WTC11 (cell line): ENCODE measurements around the gene C1orf146. TPM values are rescaled to one million over a fixed set of nuclear protein-coding genes. Genes with fewer than 3 reads are reported as not detected.

Experiments used
- ATAC-seq: fragments of 200-7000 bp; cut with Tn5 transposase; 2 replicates; pipeline ENCODE4 v1.10.0; 2021; ENCODE audit warnings: mild to moderate bottlenecking, moderate library complexity
- CTCF ChIA-PET: fragments of 300-600 bp; sonication (Branson Sonifier 250); formaldehyde crosslinking; loops from one replicate; lab custom pipeline; 2021; ENCODE audit warnings: antibody characterized with exemption; lab: Charles Lee
- POLR2A ChIA-PET: fragments of 350-600 bp; sonication (Branson Sonifier 250); formaldehyde crosslinking; loops from one replicate; lab custom pipeline; 2021; ENCODE audit warnings: antibody characterized with exemption; lab: Charles Lee
- DNase-seq: peaks from one replicate; pipeline ENCODE4 v3.0.0; 2021; ENCODE audit warnings: low spot score
- H3K27ac Mint-ChIP-seq: 2 replicates; pipeline ENCODE4 v1.8.0; 2021; ENCODE audit warnings: mixed read lengths
- H3K27me3 Mint-ChIP-seq: 2 replicates; pipeline ENCODE4 v1.8.0; 2021; ENCODE audit warnings: low read depth, mild to moderate bottlenecking, moderate library complexity, mixed read lengths
- H3K36me3 Mint-ChIP-seq: 2 replicates; pipeline ENCODE4 v1.8.0; 2021; ENCODE audit warnings: mixed read lengths
- H3K4me1 Mint-ChIP-seq: 2 replicates; pipeline ENCODE4 v1.8.0; 2022; ENCODE audit warnings: mixed read lengths
- H3K4me3 Mint-ChIP-seq: 2 replicates; pipeline ENCODE4 v1.8.0; 2021; ENCODE audit warnings: mild to moderate bottlenecking, moderate library complexity, mixed read lengths
- H3K9me3 Mint-ChIP-seq: 2 replicates; pipeline ENCODE4 v1.8.0; 2021; ENCODE audit warnings: mixed read lengths
- AR ChIP-seq: fragments of 250-450 bp; sonication (Bioruptor Pico); IDR thresholded peaks from 2 replicates; pipeline ENCODE4 v1.9.0; 2021; ENCODE audit warnings: mild to moderate bottlenecking
- ATF6 ChIP-seq: sonication (generic); formaldehyde crosslinking; IDR thresholded peaks from 2 replicates; pipeline ENCODE4 v1.8.1; 2023; ENCODE audit warnings: mild to moderate bottlenecking, missing genetic modification reagents
- CBFB ChIP-seq: sonication (generic); formaldehyde crosslinking; IDR thresholded peaks from 2 replicates; pipeline ENCODE4 v1.8.1; 2022; ENCODE audit warnings: mild to moderate bottlenecking, low read depth, missing genetic modification reagents
- CREM ChIP-seq: sonication (generic); formaldehyde crosslinking; IDR thresholded peaks from 2 replicates; pipeline ENCODE4 v1.8.1; 2022; ENCODE audit warnings: mild to moderate bottlenecking, missing genetic modification reagents, moderate library complexity
- ELF4 ChIP-seq: sonication (generic); formaldehyde crosslinking; IDR thresholded peaks from 2 replicates; pipeline ENCODE4 v1.8.1; 2022; ENCODE audit warnings: low read depth, mild to moderate bottlenecking, moderate library complexity, missing genetic modification reagents
- EMX1 ChIP-seq: fragments of 250-450 bp; sonication (Bioruptor Pico); IDR thresholded peaks from 2 replicates; pipeline ENCODE4 v1.8.0; 2021; ENCODE audit warnings: mild to moderate bottlenecking
- ETV6 ChIP-seq: sonication (generic); formaldehyde crosslinking; IDR thresholded peaks from 2 replicates; pipeline ENCODE4 v1.8.1; 2022; ENCODE audit warnings: mild to moderate bottlenecking, missing genetic modification reagents
- FOXP1 ChIP-seq: sonication (generic); formaldehyde crosslinking; IDR thresholded peaks from 2 replicates; pipeline ENCODE4 v1.8.0; 2022; ENCODE audit warnings: missing genetic modification reagents, mild to moderate bottlenecking, moderate library complexity, borderline replicate concordance
- GTF2I ChIP-seq: fragments of 250-450 bp; sonication (Bioruptor Pico); conservative IDR thresholded peaks from 2 replicates; pipeline ENCODE4 v1.4.0; 2021; ENCODE audit warnings: mild to moderate bottlenecking
- MXD4 ChIP-seq: fragments of 250-450 bp; sonication (Bioruptor Pico); IDR thresholded peaks from 2 replicates; pipeline ENCODE4 v1.8.0; 2021; ENCODE audit warnings: mild to moderate bottlenecking, moderate library complexity, borderline replicate concordance
- NFATC4 ChIP-seq: fragments of 250-450 bp; sonication (Bioruptor Pico); IDR thresholded peaks from 2 replicates; pipeline ENCODE4 v1.9.0; 2021; ENCODE audit warnings: mild to moderate bottlenecking
- SOX15 ChIP-seq: fragments of 250-450 bp; sonication (Bioruptor Pico); IDR thresholded peaks from 2 replicates; pipeline ENCODE4 v1.9.0; 2021; ENCODE audit warnings: mild to moderate bottlenecking
- TEAD4 ChIP-seq: sonication (generic); formaldehyde crosslinking; IDR thresholded peaks from 2 replicates; pipeline ENCODE4 v1.8.0; 2022; ENCODE audit warnings: mild to moderate bottlenecking, missing genetic modification reagents
- USF2 ChIP-seq: sonication (generic); formaldehyde crosslinking; IDR thresholded peaks from 2 replicates; pipeline ENCODE4 v1.8.1; 2023; ENCODE audit warnings: mild to moderate bottlenecking, missing genetic modification reagents, moderate library complexity
- ZNF263 ChIP-seq: sonication (generic); formaldehyde crosslinking; IDR thresholded peaks from 2 replicates; pipeline ENCODE4 v1.8.1; 2022; ENCODE audit warnings: low read depth, mild to moderate bottlenecking, moderate library complexity, missing genetic modification reagents
- ZNF512 ChIP-seq: sonication (generic); formaldehyde crosslinking; IDR thresholded peaks from 2 replicates; pipeline ENCODE4 v1.8.1; 2022; ENCODE audit warnings: missing genetic modification reagents, borderline replicate concordance
- ZNF671 ChIP-seq: fragments of 250-450 bp; sonication (Bioruptor Pico); IDR thresholded peaks from 2 replicates; pipeline ENCODE4 v1.8.0; 2021; ENCODE audit warnings: mild to moderate bottlenecking
- total RNA-seq: library from RNA; stranded (reverse); gene quantifications from 3 replicates; pipeline ENCODE4 v1.2.3, GENCODE V29; 2021
- TF ChIP-seq, protein P1 (sequence below): sonication (generic); formaldehyde crosslinking; IDR thresholded peaks from 2 replicates; pipeline ENCODE4 v1.8.1; 2023; ENCODE audit warnings: mild to moderate bottlenecking, missing genetic modification reagents, moderate library complexity
- TF ChIP-seq, protein P2 (sequence below): sonication (generic); formaldehyde crosslinking; IDR thresholded peaks from 2 replicates; pipeline ENCODE4 v1.8.1; 2022; ENCODE audit warnings: mild to moderate bottlenecking, moderate library complexity, missing genetic modification reagents
- TF ChIP-seq, protein P3 (sequence below): sonication (generic); formaldehyde crosslinking; IDR thresholded peaks from 2 replicates; pipeline ENCODE4 v1.8.0; 2022; ENCODE audit warnings: mild to moderate bottlenecking, missing genetic modification reagents
- TF ChIP-seq, protein P4 (sequence below): sonication (generic); formaldehyde crosslinking; IDR thresholded peaks from 2 replicates; pipeline ENCODE4 v1.8.1; 2023; ENCODE audit warnings: mild to moderate bottlenecking, missing genetic modification reagents, borderline replicate concordance

The C1orf146 gene
- total RNA-seq, 1 experiment from 2014 or later: not detected

- Mint-ChIP-seq H3K27ac (no peak overlapping the region), H3K36me3 (no peaks in the 10 kb centered on the region), H3K27me3 (no peaks in the 10 kb centered on the region), H3K9me3 (no peaks in the 10 kb centered on the region), H3K4me1 (no peaks in the 10 kb centered on the region), H3K4me3 (no peak overlapping the region)
- POLR2A ChIA-PET: no interaction called here
- CTCF ChIA-PET: no interaction called here
- ATAC-seq (no peak), DNase-seq (no peak)
- TF ChIP-seq EMX1 (no peak), TEAD4 (CRISPR knock-in tag) (no peak), ZNF512 (CRISPR knock-in tag) (no peak), GTF2I (CRISPR knock-in tag) (no peak), SOX15 (CRISPR knock-in tag) (no peak), FOXP1 (CRISPR knock-in tag) (no peak), CBFB (CRISPR knock-in tag) (no peak), AR (CRISPR knock-in tag) (no peak), USF2 (CRISPR knock-in tag) (no peak), ZNF671 (CRISPR knock-in tag) (no peak), MXD4 (CRISPR knock-in tag) (no peak), ETV6 (CRISPR knock-in tag) (no peak), CREM (CRISPR knock-in tag) (no peak)
- TF ChIP-seq, protein P1, sequence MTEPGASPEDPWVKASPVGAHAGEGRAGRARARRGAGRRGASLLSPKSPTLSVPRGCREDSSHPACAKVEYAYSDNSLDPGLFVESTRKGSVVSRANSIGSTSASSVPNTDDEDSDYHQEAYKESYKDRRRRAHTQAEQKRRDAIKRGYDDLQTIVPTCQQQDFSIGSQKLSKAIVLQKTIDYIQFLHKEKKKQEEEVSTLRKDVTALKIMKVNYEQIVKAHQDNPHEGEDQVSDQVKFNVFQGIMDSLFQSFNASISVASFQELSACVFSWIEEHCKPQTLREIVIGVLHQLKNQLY (CRISPR knock-in tag): no peak
- TF ChIP-seq, protein P2, sequence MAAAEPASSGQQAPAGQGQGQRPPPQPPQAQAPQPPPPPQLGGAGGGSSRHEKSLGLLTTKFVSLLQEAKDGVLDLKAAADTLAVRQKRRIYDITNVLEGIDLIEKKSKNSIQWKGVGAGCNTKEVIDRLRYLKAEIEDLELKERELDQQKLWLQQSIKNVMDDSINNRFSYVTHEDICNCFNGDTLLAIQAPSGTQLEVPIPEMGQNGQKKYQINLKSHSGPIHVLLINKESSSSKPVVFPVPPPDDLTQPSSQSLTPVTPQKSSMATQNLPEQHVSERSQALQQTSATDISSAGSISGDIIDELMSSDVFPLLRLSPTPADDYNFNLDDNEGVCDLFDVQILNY: no peak
- TF ChIP-seq, protein P3, sequence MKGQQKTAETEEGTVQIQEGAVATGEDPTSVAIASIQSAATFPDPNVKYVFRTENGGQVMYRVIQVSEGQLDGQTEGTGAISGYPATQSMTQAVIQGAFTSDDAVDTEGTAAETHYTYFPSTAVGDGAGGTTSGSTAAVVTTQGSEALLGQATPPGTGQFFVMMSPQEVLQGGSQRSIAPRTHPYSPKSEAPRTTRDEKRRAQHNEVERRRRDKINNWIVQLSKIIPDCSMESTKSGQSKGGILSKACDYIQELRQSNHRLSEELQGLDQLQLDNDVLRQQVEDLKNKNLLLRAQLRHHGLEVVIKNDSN (CRISPR knock-in tag): no peak
- TF ChIP-seq, all 79 proteins: peak for 0
Observed at GRCh38 chr1:92168657-92169056, 49.1 kb upstream of the C1orf146 start.

DNA sequence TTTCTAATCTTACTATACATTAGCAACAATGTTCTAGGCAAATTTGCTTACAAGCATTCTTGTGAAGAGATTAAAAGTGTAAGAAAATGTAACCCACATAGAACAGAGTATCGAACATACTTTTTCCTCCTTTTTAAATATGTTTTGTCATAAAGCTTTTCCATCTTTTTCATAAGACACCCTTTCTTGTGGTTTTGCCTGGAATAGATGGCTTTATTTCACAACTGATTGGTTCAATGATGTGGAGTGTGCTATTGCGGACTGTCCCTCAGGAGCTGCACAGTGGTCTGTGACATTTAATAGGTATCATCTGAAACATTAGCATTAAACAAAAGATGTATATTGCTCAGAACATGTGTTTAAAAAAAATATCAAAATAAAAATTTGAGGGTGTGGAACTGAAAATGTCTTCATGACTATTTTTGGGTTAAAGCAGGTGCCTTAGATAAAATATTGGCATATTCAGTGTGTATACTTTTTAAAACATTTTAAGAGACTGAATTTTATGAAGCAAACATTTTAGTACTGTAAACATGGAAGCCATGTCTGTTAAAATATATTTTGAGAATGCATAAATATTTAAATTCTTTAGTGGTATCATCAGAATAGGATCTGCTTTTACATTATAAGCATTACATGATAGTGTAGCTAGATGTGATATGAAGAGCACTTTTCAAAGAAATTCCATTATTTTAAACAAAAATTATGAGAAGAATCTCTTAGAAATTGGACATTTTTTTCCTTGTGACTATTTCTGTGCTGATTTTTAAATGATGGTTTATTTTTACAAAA lies 48.3 kb upstream of the C1orf146 start:
- Mint-ChIP-seq H3K4me1 (peaks cover 4% of the 10 kb centered on the region; the same call in 1 of the 2 replicates), H3K36me3 (no peaks in the 10 kb centered on the region), H3K4me3 (no peak overlapping the region), H3K27me3 (no peaks in the 10 kb centered on the region), H3K27ac (no peak overlapping the region), H3K9me3 (no peaks in the 10 kb centered on the region)
- POLR2A ChIA-PET: no interaction called here
- CTCF ChIA-PET: no interaction called here
- DNase-seq (no peak), ATAC-seq (no peak)
- TF ChIP-seq ZNF263 (CRISPR knock-in tag): no peak
- TF ChIP-seq NFATC4 (CRISPR knock-in tag): no peak
- TF ChIP-seq ELF4 (CRISPR knock-in tag): no peak
- TF ChIP-seq ATF6 (CRISPR knock-in tag): no peak
- TF ChIP-seq, protein P4, sequence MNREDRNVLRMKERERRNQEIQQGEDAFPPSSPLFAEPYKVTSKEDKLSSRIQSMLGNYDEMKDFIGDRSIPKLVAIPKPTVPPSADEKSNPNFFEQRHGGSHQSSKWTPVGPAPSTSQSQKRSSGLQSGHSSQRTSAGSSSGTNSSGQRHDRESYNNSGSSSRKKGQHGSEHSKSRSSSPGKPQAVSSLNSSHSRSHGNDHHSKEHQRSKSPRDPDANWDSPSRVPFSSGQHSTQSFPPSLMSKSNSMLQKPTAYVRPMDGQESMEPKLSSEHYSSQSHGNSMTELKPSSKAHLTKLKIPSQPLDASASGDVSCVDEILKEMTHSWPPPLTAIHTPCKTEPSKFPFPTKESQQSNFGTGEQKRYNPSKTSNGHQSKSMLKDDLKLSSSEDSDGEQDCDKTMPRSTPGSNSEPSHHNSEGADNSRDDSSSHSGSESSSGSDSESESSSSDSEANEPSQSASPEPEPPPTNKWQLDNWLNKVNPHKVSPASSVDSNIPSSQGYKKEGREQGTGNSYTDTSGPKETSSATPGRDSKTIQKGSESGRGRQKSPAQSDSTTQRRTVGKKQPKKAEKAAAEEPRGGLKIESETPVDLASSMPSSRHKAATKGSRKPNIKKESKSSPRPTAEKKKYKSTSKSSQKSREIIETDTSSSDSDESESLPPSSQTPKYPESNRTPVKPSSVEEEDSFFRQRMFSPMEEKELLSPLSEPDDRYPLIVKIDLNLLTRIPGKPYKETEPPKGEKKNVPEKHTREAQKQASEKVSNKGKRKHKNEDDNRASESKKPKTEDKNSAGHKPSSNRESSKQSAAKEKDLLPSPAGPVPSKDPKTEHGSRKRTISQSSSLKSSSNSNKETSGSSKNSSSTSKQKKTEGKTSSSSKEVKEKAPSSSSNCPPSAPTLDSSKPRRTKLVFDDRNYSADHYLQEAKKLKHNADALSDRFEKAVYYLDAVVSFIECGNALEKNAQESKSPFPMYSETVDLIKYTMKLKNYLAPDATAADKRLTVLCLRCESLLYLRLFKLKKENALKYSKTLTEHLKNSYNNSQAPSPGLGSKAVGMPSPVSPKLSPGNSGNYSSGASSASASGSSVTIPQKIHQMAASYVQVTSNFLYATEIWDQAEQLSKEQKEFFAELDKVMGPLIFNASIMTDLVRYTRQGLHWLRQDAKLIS (CRISPR knock-in tag): no peak
- TF ChIP-seq MXD4 (CRISPR knock-in tag): no peak
